Measurements from ENCODE around the gene CORO7.

DNA sequence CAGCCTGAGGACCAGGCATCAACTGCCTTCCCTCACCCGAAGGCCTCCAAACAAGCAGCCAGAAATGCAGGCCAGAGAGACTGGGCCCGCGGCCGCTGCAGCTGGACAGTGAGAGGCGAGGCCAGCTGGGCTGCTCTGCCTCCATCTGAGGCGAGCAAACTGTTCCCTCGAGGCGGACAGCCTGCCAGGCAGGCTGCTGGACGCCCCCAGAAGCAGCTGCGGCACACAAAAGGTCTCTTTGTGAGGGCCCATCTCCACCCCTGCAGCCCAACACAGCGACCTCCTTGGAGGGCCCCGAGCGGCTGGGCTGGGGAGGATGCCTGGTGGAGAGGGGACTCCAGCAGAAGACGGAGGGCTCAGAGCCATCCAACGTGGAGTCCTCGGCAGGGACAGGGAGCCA is 4.7 kb downstream of the CORO7 start:
- TF ChIP-seq SUZ12 (IDR thresholded peaks at IDR 0.05) (no peak), SP1 (IDR thresholded peaks at IDR 0.05) (no peak), FOXA1 (IDR thresholded peaks at IDR 0.05) (no peak), FOXK2 (IDR thresholded peaks at IDR 0.05) (no peak), ARNT (IDR thresholded peaks at IDR 0.05) (no peak), NFRKB (IDR thresholded peaks at IDR 0.05) (no peak), ELF4 (IDR thresholded peaks at IDR 0.05) (no peak), FOXM1 (IDR thresholded peaks at IDR 0.05; ENCODE audit: borderline replicate concordance) (no peak), BHLHE40 (IDR thresholded peaks at IDR 0.05; ENCODE audit: borderline replicate concordance) (no peak), L3MBTL2 (conservative IDR thresholded peaks at IDR 0.05) (no peak)
- TF ChIP-seq, protein P1, sequence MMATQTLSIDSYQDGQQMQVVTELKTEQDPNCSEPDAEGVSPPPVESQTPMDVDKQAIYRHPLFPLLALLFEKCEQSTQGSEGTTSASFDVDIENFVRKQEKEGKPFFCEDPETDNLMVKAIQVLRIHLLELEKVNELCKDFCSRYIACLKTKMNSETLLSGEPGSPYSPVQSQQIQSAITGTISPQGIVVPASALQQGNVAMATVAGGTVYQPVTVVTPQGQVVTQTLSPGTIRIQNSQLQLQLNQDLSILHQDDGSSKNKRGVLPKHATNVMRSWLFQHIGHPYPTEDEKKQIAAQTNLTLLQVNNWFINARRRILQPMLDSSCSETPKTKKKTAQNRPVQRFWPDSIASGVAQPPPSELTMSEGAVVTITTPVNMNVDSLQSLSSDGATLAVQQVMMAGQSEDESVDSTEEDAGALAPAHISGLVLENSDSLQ (IDR thresholded peaks at IDR 0.05), result no peak
